K562 (cell line): ENCODE measurements around the gene FES. TPM values are rescaled to one million over a fixed set of nuclear protein-coding genes. Genes with fewer than 3 reads are reported as not detected.

ENCODE experiments used
- BRCA1 ChIP-seq, 2 experiments: fragments of 450-650 bp in 1 of 2; sonication (generic) in 1 of 2; formaldehyde crosslinking in 1 of 2; IDR thresholded peaks; 2 replicates each; pipeline versions ENCODE4 v1.5.0 to v1.6.1; 2017 to 2020; ENCODE audit warnings: mild to moderate bottlenecking in 1 of 2, missing genetic modification reagents in 1 of 2
- CCAR2 ChIP-seq: fragments of 200-400 bp; formaldehyde crosslinking; IDR thresholded peaks from 2 replicates; pipeline ENCODE4 v1.6.1; 2017; ENCODE audit warnings: mild to moderate bottlenecking, low read depth, low read length
- GTF2A2 ChIP-seq: IDR thresholded peaks from 2 replicates; pipeline ENCODE4 v1.6.1; 2016; ENCODE audit warnings: mild to moderate bottlenecking, missing genetic modification characterization, missing compliant biosample characterization
- KAT8 ChIP-seq: fragments of 450-650 bp; IDR thresholded peaks from 2 replicates; pipeline ENCODE4 v1.6.1; 2016; ENCODE audit warnings: low read depth, mild to moderate bottlenecking
- KDM4B ChIP-seq, 2 experiments: fragments of 450-650 bp in 1 of 2; sonication (generic) in 1 of 2; IDR thresholded peaks; 2 replicates each; pipeline ENCODE4 v1.6.1; 2016 to 2017; ENCODE audit warnings: borderline replicate concordance in 2 of 2, antibody characterized with exemption in 1 of 2, low read depth in 1 of 2, mild to moderate bottlenecking in 1 of 2
- L3MBTL2 ChIP-seq: fragments of 450-650 bp; IDR thresholded peaks from 2 replicates; pipeline ENCODE4 v1.6.1; 2016; ENCODE audit warnings: mild to moderate bottlenecking, moderate library complexity
- MEIS2 ChIP-seq: fragments of 450-650 bp; IDR thresholded peaks from 2 replicates; pipeline ENCODE4 v1.6.1; 2014; ENCODE audit warnings: mild to moderate bottlenecking; ENCODE audit not compliant: partially characterized antibody
- MTF1 ChIP-seq: fragments of 250-450 bp; sonication (Bioruptor Pico); IDR thresholded peaks from 2 replicates; pipeline ENCODE4 v1.9.0; 2021; ENCODE audit warnings: moderate library complexity, mild to moderate bottlenecking, inconsistent platforms, borderline replicate concordance
- MXI1 ChIP-seq: IDR thresholded peaks from 2 replicates; pipeline ENCODE4 v1.6.1; 2011; ENCODE audit warnings: low read depth, mild to moderate bottlenecking, improper control_type of control experiment, low read length
- PPARD ChIP-seq: fragments of 250-450 bp; sonication (Bioruptor Pico); IDR thresholded peaks from 2 replicates; pipeline ENCODE4 v1.8.0; 2022; ENCODE audit warnings: inconsistent platforms, mild to moderate bottlenecking, moderate library complexity
- RNF2 ChIP-seq: sonication (generic); IDR thresholded peaks from 2 replicates; pipeline ENCODE4 v1.6.1; 2016
- SAFB ChIP-seq: fragments of 200-400 bp; formaldehyde crosslinking; IDR thresholded peaks from 2 replicates; pipeline ENCODE4 v1.6.1; 2017; ENCODE audit warnings: low read depth, low read length, borderline replicate concordance
- SMAD1 ChIP-seq: fragments of 150-350 bp; IDR thresholded peaks from 2 replicates; pipeline ENCODE4 v1.6.1; 2014; ENCODE audit warnings: low read length, low read depth; ENCODE audit not compliant: partially characterized antibody
- SMAD2 ChIP-seq: fragments of 150-350 bp; IDR thresholded peaks from 2 replicates; pipeline ENCODE4 v1.6.1; 2014; ENCODE audit warnings: low read depth, mild to moderate bottlenecking, low read length
- SMARCA5 ChIP-seq: fragments of 450-650 bp; IDR thresholded peaks from 2 replicates; pipeline ENCODE4 v1.6.1; 2016
- SMARCE1 ChIP-seq: fragments of 450-650 bp; IDR thresholded peaks from 2 replicates; pipeline ENCODE4 v1.7.1; 2016; ENCODE audit warnings: mild to moderate bottlenecking
- SOX6 ChIP-seq: fragments of 450-650 bp; IDR thresholded peaks from 2 replicates; pipeline ENCODE4 v1.6.1; 2014; ENCODE audit warnings: mild to moderate bottlenecking
- TEAD1 ChIP-seq, 2 experiments: fragments of 450-650 bp in 1 of 2; sonication (generic) in 1 of 2; formaldehyde crosslinking; IDR thresholded peaks; 2 replicates each; pipeline versions ENCODE4 v1.4.0 to v1.8.0; 2020 to 2022; ENCODE audit warnings: mild to moderate bottlenecking in 2 of 2, missing genetic modification reagents in 1 of 2
- TEAD2 ChIP-seq: fragments of 450-650 bp; IDR thresholded peaks from 2 replicates; pipeline ENCODE4 v1.6.1; 2016; ENCODE audit warnings: missing genetic modification characterization, control low read depth, missing compliant biosample characterization
- THAP12 ChIP-seq: fragments of 250-450 bp; sonication (Bioruptor Pico); IDR thresholded peaks from 2 replicates; pipeline ENCODE4 v1.9.0; 2021; ENCODE audit warnings: mild to moderate bottlenecking, inconsistent platforms
- TRIM28 ChIP-seq: fragments of 450-650 bp; IDR thresholded peaks from 2 replicates; pipeline ENCODE4 v1.6.1; 2017
- ZBTB26 ChIP-seq: fragments of 450-650 bp; formaldehyde crosslinking; IDR thresholded peaks from 2 replicates; pipeline ENCODE4 v1.4.0; 2022; ENCODE audit warnings: missing genetic modification characterization
- ZNF280B ChIP-seq: fragments of 250-450 bp; sonication (Bioruptor Pico); IDR thresholded peaks from 2 replicates; pipeline ENCODE4 v1.5.1; 2021; ENCODE audit warnings: mild to moderate bottlenecking
- ZNF3 ChIP-seq: fragments of 250-450 bp; sonication (Bioruptor Pico); IDR thresholded peaks from 2 replicates; pipeline ENCODE4 v1.5.0; 2021; ENCODE audit warnings: mild to moderate bottlenecking, moderate library complexity
- ZNF316 ChIP-seq: fragments of 450-650 bp; IDR thresholded peaks from 2 replicates; pipeline ENCODE4 v1.6.1; 2016
- ZNF507 ChIP-seq: conservative IDR thresholded peaks from 2 replicates; pipeline ENCODE4 v1.6.1; 2017; ENCODE audit warnings: missing genetic modification characterization, missing compliant biosample characterization
- ZNF785 ChIP-seq: fragments of 250-450 bp; sonication (Bioruptor Pico); IDR thresholded peaks from 2 replicates; pipeline ENCODE4 v1.4.0; 2020; ENCODE audit warnings: mild to moderate bottlenecking
- polyA plus RNA-seq, 8 experiments: library from polyadenylated mRNA; depleted of rRNA in 4 of 8; stranded (reverse) in 5 of 8; unstranded in 3 of 8; fragments of >200 nt; fragmentation: Nextera tagmentation in 2 of 8; fragmentation: Illumina TruSeq in 1 of 8; extraction: Ambion mirVana in 2 of 8; extraction: Trizol in 1 of 8; gene quantifications; 2 replicates each; pipeline versions ENCODE4 v1.2.1 to v1.2.3, GENCODE V29; 2011 to 2014; ENCODE audit warnings: inconsistent platforms in 1 of 8, missing spikeins in 1 of 8
- total RNA-seq, 7 experiments: library from RNA; depleted of rRNA in 6 of 7; stranded (reverse); fragments of >200 nt in 6 of 7; fragmentation: Illumina TruSeq in 2 of 7; extraction: Trizol in 2 of 7; gene quantifications; 2 replicates each; pipeline versions ENCODE4 v1.2.1 to v1.2.3, GENCODE V29; 2011 to 2021; ENCODE audit warnings: low replicate concordance in 1 of 7

Gene FES
- total and polyA plus RNA-seq, 9 of the 15 experiments (the other 6 are each of a cell fraction or from before 2014, with no cell fraction given) = 0.38 to 2.6 (median 0.82) TPM

- TF ChIP-seq SMARCE1 (peak; percentile 61), ZNF507 (tag) (no peak), KDM4B (IDR thresholded peaks at IDR 0.05; ENCODE audit: borderline replicate concordance in 2 of 2, low read depth in 1 of 2) (no peak), GTF2A2 (tag) (no peak), RNF2 (no peak; the same call in 1 of the 2 replicates), TEAD1 (CRISPR knock-in tag; IDR thresholded peaks at IDR 0.05) (peak in 1 of 2 experiments; percentile 90; a peak in 2 of 4 replicates), MXI1 (no peak), PPARD (CRISPR knock-in tag) (no peak), ZNF280B (CRISPR knock-in tag) (no peak), SMAD2 (no peak), ZNF785 (CRISPR knock-in tag) (no peak), BRCA1 (IDR thresholded peaks at IDR 0.05) (no peak), BRCA1 (CRISPR knock-in tag; IDR thresholded peaks at IDR 0.05) (no peak), SAFB (no peak), TEAD2 (tag) (peak; percentile 82), SOX6 (no peak), CCAR2 (no peak), ZNF316 (peak; percentile 78), MEIS2 (peak; percentile 50), SMAD1 (no peak), ZNF3 (CRISPR knock-in tag) (no peak), L3MBTL2 (peak; percentile 86), TRIM28 (no peak), MTF1 (CRISPR knock-in tag) (no peak), THAP12 (no peak), ZBTB26 (CRISPR knock-in tag) (no peak), KAT8 (no peak), SMARCA5 (no peak)
Observed at GRCh38 chr15:90915808-90916440, 31.6 kb downstream of the FES start (continued).
